IMR-90 (cell line): ENCODE measurements around the gene SPAG7. TPM values are rescaled to one million over a fixed set of nuclear protein-coding genes. Genes with fewer than 3 reads are reported as not detected.
A peak's percentile ranks its signal among the peaks of the same experiment; 100 is the strongest.

Experiments used
- ATAC-seq: fragments of 200-7000 bp; cut with Tn5 transposase; 2 replicates; pipeline ENCODE4 v1.9.1; 2020; ENCODE audit warnings: low read depth, mild to moderate bottlenecking, moderate library complexity
- BruUV-seq: library from RNA; stranded (reverse); fragments of 400-500 nt; replicated peaks from 2 replicates; lab custom pipeline; 2021; lab: Mats Ljungman, UMichigan
- CTCF ChIA-PET: fragments of 300-600 bp; formaldehyde crosslinking; extraction: SDS; loops from one replicate; lab custom pipeline; 2021; ENCODE audit warnings: antibody characterized with exemption; lab: Yijun Ruan, JAX
- POLR2A ChIA-PET: fragments of 300-600 bp; sonication (Branson Sonifier 250); formaldehyde crosslinking; loops from one replicate; lab custom pipeline; 2022; ENCODE audit warnings: antibody characterized with exemption; ENCODE audit not compliant: unreplicated experiment; lab: Charles Lee
- DNase-seq: peaks from one replicate; pipeline ENCODE4 v3.0.0; 2013
- H2AFZ ChIP-seq: replicated peaks from 2 replicates; pipeline ENCODE3; 2013; ENCODE audit warnings: low read length, mild to moderate bottlenecking; ENCODE audit not compliant: poor library complexity
- H2AK5ac ChIP-seq: 2 replicates; pipeline ENCODE4 v1.6.1; 2013; ENCODE audit warnings: low read depth, low read length, inconsistent platforms
- H2AK9ac ChIP-seq: replicated peaks from 2 replicates; pipeline ENCODE3; 2013; ENCODE audit warnings: mild to moderate bottlenecking, low read depth, low read length, moderate library complexity; ENCODE audit not compliant: poor library complexity
- H2BK120ac ChIP-seq: 2 replicates; pipeline ENCODE4 v1.6.1; 2013; ENCODE audit warnings: low read depth, low read length, inconsistent platforms
- H2BK15ac ChIP-seq: 3 replicates; pipeline ENCODE4 v1.6.1; 2013; ENCODE audit warnings: low read depth, low read length, inconsistent platforms
- H2BK20ac ChIP-seq: 2 replicates; pipeline ENCODE4 v1.6.1; 2013; ENCODE audit warnings: low read depth, mild to moderate bottlenecking, inconsistent platforms, low read length, moderate library complexity
- H2BK5ac ChIP-seq: 2 replicates; pipeline ENCODE4 v1.6.1; 2013; ENCODE audit warnings: mild to moderate bottlenecking, low read depth, low read length, inconsistent platforms; ENCODE audit not compliant: poor library complexity, severe bottlenecking
- H3K14ac ChIP-seq: replicated peaks from 2 replicates; pipeline ENCODE4 v1.6.1; 2013; ENCODE audit warnings: low read depth, low read length, inconsistent platforms
- H3K18ac ChIP-seq: 2 replicates; pipeline ENCODE4 v1.6.1; 2013; ENCODE audit warnings: low read depth, low read length, control low read depth
- H3K23ac ChIP-seq: 2 replicates; pipeline ENCODE4 v1.6.1; 2013; ENCODE audit warnings: low read depth, low read length, inconsistent platforms
- H3K27ac ChIP-seq: 2 replicates; pipeline ENCODE4 v1.5.1; 2013; ENCODE audit warnings: mild to moderate bottlenecking, control low read depth, low read length; ENCODE audit not compliant: insufficient read depth
- H3K27me3 ChIP-seq: 2 replicates; pipeline ENCODE4 v1.6.1; 2013; ENCODE audit warnings: low read length; ENCODE audit not compliant: control insufficient read depth, insufficient read depth
- H3K36me3 ChIP-seq: 2 replicates; pipeline ENCODE4 v1.6.1; 2013; ENCODE audit warnings: low read length, mixed read lengths; ENCODE audit not compliant: control insufficient read depth, insufficient read depth
- H3K4ac ChIP-seq: 2 replicates; pipeline ENCODE4 v1.6.1; 2013; ENCODE audit warnings: low read depth, low read length, inconsistent platforms
- H3K4me1 ChIP-seq: 2 replicates; pipeline ENCODE4 v1.6.1; 2013; ENCODE audit warnings: low read length, mixed read lengths; ENCODE audit not compliant: control insufficient read depth, insufficient read depth
- H3K4me2 ChIP-seq: 2 replicates; pipeline ENCODE4 v1.6.1; 2013; ENCODE audit warnings: low read depth, mild to moderate bottlenecking, control low read depth, low read length, moderate library complexity
- H3K4me3 ChIP-seq: 2 replicates; pipeline ENCODE4 v1.5.1; 2013; ENCODE audit warnings: low read depth, mild to moderate bottlenecking, control low read depth, low read length, moderate library complexity; ENCODE audit not compliant: insufficient read depth
- H3K56ac ChIP-seq: 2 replicates; pipeline ENCODE4 v1.6.1; 2013; ENCODE audit warnings: low read length, inconsistent platforms; ENCODE audit not compliant: insufficient read depth; ENCODE audit errors: extremely low read depth
- H3K79me1 ChIP-seq, 2 experiments: 2 replicates each; pipeline ENCODE4 v1.6.1; 2013; ENCODE audit warnings: low read length in 2 of 2, inconsistent platforms in 1 of 2, low read depth in 1 of 2
- H3K9ac ChIP-seq: 2 replicates; pipeline ENCODE4 v1.6.1; 2013; ENCODE audit warnings: low read depth, low read length, control low read depth
- H3K9me1 ChIP-seq: 2 replicates; pipeline ENCODE4 v1.6.1; 2013; ENCODE audit warnings: low read length, inconsistent platforms; ENCODE audit not compliant: insufficient read depth
- H3K9me3 ChIP-seq: 2 replicates; pipeline ENCODE4 v1.6.1; 2013; ENCODE audit warnings: low read length; ENCODE audit not compliant: control insufficient read depth, insufficient read depth
- H4K20me1 ChIP-seq: 2 replicates; pipeline ENCODE4 v1.6.1; 2013; ENCODE audit warnings: low read length, inconsistent platforms; ENCODE audit not compliant: insufficient read depth
- H4K5ac ChIP-seq: 2 replicates; pipeline ENCODE4 v1.6.1; 2013; ENCODE audit warnings: mild to moderate bottlenecking, low read depth, low read length, control low read depth
- H4K8ac ChIP-seq, 2 experiments: 2 replicates each; pipeline ENCODE4 v1.6.1; 2013; ENCODE audit warnings: low read depth in 2 of 2, low read length in 2 of 2, control low read depth in 1 of 2, inconsistent platforms in 1 of 2
- H4K91ac ChIP-seq: 2 replicates; pipeline ENCODE4 v1.6.1; 2013; ENCODE audit warnings: low read depth, low read length, inconsistent platforms; ENCODE audit not compliant: insufficient read depth
- CHD1 ChIP-seq: IDR thresholded peaks from 2 replicates; pipeline ENCODE4 v1.6.1; 2012; ENCODE audit warnings: low read depth, low read length, improper control_type of control experiment
- ELK1 ChIP-seq: fragments of 150-350 bp; IDR thresholded peaks from 2 replicates; pipeline ENCODE4 v1.6.1; 2016; ENCODE audit warnings: low read depth, mild to moderate bottlenecking, low read length, moderate library complexity, borderline replicate concordance
- WGBS, 2 experiments: methylation state at CpG; one replicate each; pipeline versions ENCODE4 v1.1.5 to v1.1.7; 2013; ENCODE audit warnings: missing lambda C conversion rate in 2 of 2; ENCODE audit not compliant: insufficient read length in 1 of 2; ENCODE audit errors: extremely low coverage in 2 of 2; 5-methylcytosine and 5-hydroxymethylcytosine counted together
- dilution Hi-C: fragments of 300-500 bp; cut with HindIII; formaldehyde crosslinking; loops from one replicate; pipeline ENCODE4 v1.14.3; 2018; ENCODE audit warnings: low sequenced_read_pairs; ENCODE audit not compliant: unreplicated experiment
- in situ Hi-C: fragments of 300-500 bp; cut with MboI; formaldehyde crosslinking; loops from 3 replicates; pipeline ENCODE4 v1.14.3; 2019; ENCODE audit warnings: low sequenced_read_pairs, inconsistent platforms, mixed read lengths
- intact Hi-C: fragments of 100-400 bp; cut with micrococcal nuclease; formaldehyde crosslinking; loops from 2 replicates; pipeline ENCODE4 v1.10.0; 2022
- polyA plus RNA-seq, 3 experiments: library from polyadenylated mRNA; depleted of rRNA; stranded (reverse); fragments of >200 nt; gene quantifications; 2 replicates each; pipeline ENCODE4 v1.2.3, GENCODE V29; 2012; ENCODE audit warnings: low replicate concordance in 1 of 3
- total RNA-seq: library from RNA; depleted of rRNA; stranded (reverse); fragments of >200 nt; gene quantifications from 2 replicates; pipeline ENCODE4 v1.2.3, GENCODE V29; 2012

The SPAG7 gene
- total and polyA plus RNA-seq, 2 of the 4 experiments (the other 2 are of a cell fraction), result 50.2 to 108 TPM

DNA sequence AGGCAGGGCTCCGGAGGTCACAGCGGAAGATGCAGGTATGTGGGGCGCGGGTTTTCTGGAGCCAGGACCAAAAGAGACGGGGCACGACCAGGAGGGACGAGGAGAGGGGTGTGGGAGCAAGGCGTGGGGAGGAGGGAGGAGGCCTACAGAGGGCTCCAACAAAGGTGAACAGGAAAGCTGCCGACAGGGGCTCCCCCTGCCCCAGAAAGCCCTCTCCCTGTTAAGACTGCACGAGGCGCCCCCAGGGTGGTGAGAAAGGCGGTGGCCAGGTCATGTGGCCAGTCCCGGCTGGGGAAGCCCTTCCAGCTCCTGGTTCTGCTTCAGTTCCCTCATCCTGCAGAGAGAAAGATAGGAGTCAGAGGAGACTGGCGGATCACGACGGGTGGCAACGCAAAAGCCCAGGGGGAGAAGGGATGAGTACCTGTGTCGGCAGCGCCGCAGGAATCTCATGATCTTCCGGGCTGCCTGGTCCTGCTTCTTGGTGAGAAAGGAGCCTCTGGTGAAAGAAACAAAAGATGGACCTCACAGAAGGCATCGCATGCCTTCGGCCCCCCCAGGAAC is 949 bp upstream of the SPAG7 start:
- H2BK20ac ChIP-seq, result peak overlapping the region; percentile 42; the same call in 1 of the 2 replicates
- H4K91ac ChIP-seq, result peak overlapping the region; percentile 99
- peaks cover 14% of the 10 kb centered on the region for H3K4me1 ChIP-seq
- WGBS, 2 experiments, result 11% methylated on average over 12 of the region's 23 CpGs; no CpG with 5 or more reads in 1 of the 2 experiments
- H4K8ac ChIP-seq, result peak overlapping the region; percentile 96 to 97
- peak overlapping the region; percentile 94 for H2BK5ac ChIP-seq
- peak overlapping the region; percentile 67; the same call in 2 of the 3 replicates for H2BK15ac ChIP-seq
- no peaks in the 10 kb centered on the region for H3K27me3 ChIP-seq
- peaks cover 18 to 66% of the 10 kb centered on the region in 2 experiments for H3K79me1 ChIP-seq
- H3K4ac ChIP-seq, result peak overlapping the region; percentile 100
- H3K14ac ChIP-seq, result peak overlapping the region; percentile 83
- dilution Hi-C loops, result no loop called here
- ATAC-seq (no peak), DNase-seq (no peak)
- H3K4me3 ChIP-seq, result peak overlapping the region; percentile 39
- peak overlapping the region; percentile 99 for H3K9ac ChIP-seq
- peak overlapping the region; percentile 99 for H3K56ac ChIP-seq
- intact Hi-C loops, result loop anchor here (5.0 kb wide), 1 partner anchor 61 kb away; no protein-coding TSS in a partner anchor
- CTCF ChIA-PET, result interaction anchor here (1.7 kb wide), 1 partner anchor 19 kb away, joined by 11 read pairs; the partner anchor contains the start of gene CAMTA2
- H2BK120ac ChIP-seq, result peak overlapping the region; percentile 85
- peak overlapping the region; percentile 100 for H2AK9ac ChIP-seq
- H3K9me1 ChIP-seq, result peaks cover 21% of the 10 kb centered on the region
- H3K23ac ChIP-seq, result peak overlapping the region; percentile 88
- TF ChIP-seq ELK1 (no peak), CHD1 (no peak)
- in situ Hi-C loops, result no loop called here
- H4K5ac ChIP-seq, result peak overlapping the region; percentile 56
- TSS peak; percentile 71 for BruUV-seq
- peak overlapping the region; percentile 91 for H2AFZ ChIP-seq
- POLR2A ChIA-PET, result interaction anchor here (0.6 to 1.4 kb wide), 2 partner anchors 10 to 158 kb away, joined by 4 read pairs; no protein-coding TSS in a partner anchor
- H3K36me3 ChIP-seq, result peaks cover 22% of the 10 kb centered on the region
- H3K27ac ChIP-seq, result peak overlapping the region; percentile 79
- peak overlapping the region; percentile 54 for H3K4me2 ChIP-seq
- H3K9me3 ChIP-seq, result no peaks in the 10 kb centered on the region
- peaks cover 3% of the 10 kb centered on the region; the same call in 1 of the 2 replicates for H4K20me1 ChIP-seq
- H2AK5ac ChIP-seq, result peak overlapping the region; percentile 100
- peak overlapping the region; percentile 87 for H3K18ac ChIP-seq
